Choroid plexus epithelial cell (primary cell): ENCODE results near the gene VAC14.
A peak's percentile ranks its signal among the peaks of the same experiment; 100 is the strongest.
"Not testable (repeated sequence)": the region's sequence is repeated elsewhere in the genome, so short reads cannot be mapped to it uniquely, and the experiment has no call there.

Experiments used
- DNase-seq: peaks from one replicate; pipeline ENCODE4 v3.0.0-alpha.2; 2010; ENCODE audit warnings: low read depth
- H3K4me3 ChIP-seq: 2 replicates; pipeline ENCODE4 v1.5.1; 2011; ENCODE audit warnings: low read depth, mild to moderate bottlenecking, control low read depth, low read length, moderate library complexity
- CTCF ChIP-seq: conservative IDR thresholded peaks from 2 replicates; pipeline ENCODE4 v1.5.1; 2011; ENCODE audit warnings: low read depth, mild to moderate bottlenecking, control low read depth, inconsistent platforms, low read length, moderate library complexity

Gene VAC14

GRCh38 chr16:70745536-70746025, 55.4 kb downstream of the VAC14 start:
- no peak overlapping the region for H3K4me3 ChIP-seq
- no peak for TF ChIP-seq CTCF
- no peak for DNase-seq

- no peak for DNase-seq
- no peak overlapping the region for H3K4me3 ChIP-seq
- TF ChIP-seq CTCF, result no peak
These were observed 56.6 kb downstream of the VAC14 start for GRCh38 chr16:70744366-70744765.

- no peak for DNase-seq
- TF ChIP-seq CTCF, result no peak
- H3K4me3 ChIP-seq, result no peak overlapping the region
These were observed 57.2 kb downstream of the VAC14 start for GRCh38 chr16:70743791-70744190.

GRCh38 chr16:70742967-70743366, 58.0 kb downstream of the VAC14 start:
- H3K4me3 ChIP-seq, DNase-seq: not testable (repeated sequence)

DNA sequence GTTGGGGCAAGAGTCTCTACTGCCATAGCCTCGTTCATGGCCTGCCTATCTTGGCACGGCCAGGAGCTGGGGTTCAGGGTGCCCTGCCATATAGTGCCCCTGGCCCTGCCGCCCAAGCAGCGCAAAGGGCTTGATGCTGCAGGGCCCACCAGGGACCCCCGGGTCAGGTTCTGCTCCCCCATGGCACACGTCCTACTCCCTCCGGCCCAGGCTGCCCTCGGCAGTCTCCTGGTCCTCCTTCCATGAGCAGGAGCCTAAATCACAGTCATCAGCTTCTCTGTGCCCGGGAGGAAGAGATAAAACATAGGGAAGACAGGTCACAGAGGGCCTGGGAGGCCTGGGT, 59.2 kb downstream of the VAC14 start:
- no peak overlapping the region for H3K4me3 ChIP-seq
- TF ChIP-seq CTCF, result no peak
- no peak for DNase-seq

GRCh38 chr16:70740914-70741782, 59.8 kb downstream of the VAC14 start:
- DNase-seq, result peak; percentile 57
- no peak for TF ChIP-seq CTCF
- H3K4me3 ChIP-seq, result no peak overlapping the region

GRCh38 chr16:70740174-70740913, 60.6 kb downstream of the VAC14 start:
- H3K4me3 ChIP-seq, result no peak overlapping the region
- no peak for TF ChIP-seq CTCF
- DNase-seq, result no peak
